HL-60/S4 treated with retinoic acid at 250 ng/mL for 4 days and 3 days (cell line): ENCODE measurements around the gene GNL2.

Source experiments
- in situ Hi-C: fragments of 300-500 bp; cut with MboI; formaldehyde crosslinking; loops from 2 replicates; pipeline ENCODE4 v1.7.0; 2022; ENCODE audit warnings: low sequenced_read_pairs

GNL2 gene

GRCh38 chr1:37595440-37596181 is at the start of gene GNL2:
Gene GNL2, minus strand, starts transcription at chr1:37595937. Its CDS starts 115 bp downstream, at chr1:37595822.
- in situ Hi-C loops, result no loop called here

DNA sequence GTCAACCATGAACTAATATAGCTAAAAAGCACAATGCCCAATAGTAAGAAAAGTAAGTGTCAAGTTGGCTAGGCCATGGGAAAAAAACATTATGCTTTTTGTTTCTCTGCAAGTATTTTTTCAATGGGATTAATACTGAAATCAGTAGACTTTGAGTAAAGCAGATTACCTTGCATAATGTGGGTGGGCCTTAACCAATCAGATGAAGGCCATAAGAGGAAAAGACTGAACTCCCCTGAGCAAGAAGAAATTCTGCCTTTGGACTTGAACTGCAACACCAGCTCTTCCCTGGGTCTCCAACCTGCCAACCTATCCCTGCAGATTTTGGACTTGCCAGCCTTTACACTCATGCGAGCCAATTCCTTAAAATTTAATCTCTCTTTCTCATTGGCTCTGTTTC is 45.3 kb upstream of the GNL2 start:
- in situ Hi-C loops, result no loop called here

DNA sequence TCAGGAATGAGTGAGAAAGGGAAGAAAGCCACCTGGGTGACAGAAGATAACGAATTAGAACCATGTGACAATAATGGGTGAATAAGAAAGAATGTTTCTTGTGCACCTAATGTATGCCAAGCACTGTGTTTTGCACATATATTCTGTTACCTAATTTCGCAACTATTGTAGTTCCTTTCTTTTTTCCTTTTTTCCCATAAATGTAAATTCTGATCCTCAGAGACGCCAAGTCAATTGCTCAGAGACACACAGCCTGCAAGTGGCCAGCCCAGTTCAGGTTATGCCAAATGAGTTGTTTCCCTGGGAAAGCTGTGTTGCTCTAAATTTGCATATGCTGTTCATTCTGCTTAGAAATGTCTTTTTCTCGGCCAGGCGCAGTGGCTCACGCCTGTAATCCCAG is 40.7 kb upstream of the GNL2 start:
- in situ Hi-C loops, result no loop called here

DNA sequence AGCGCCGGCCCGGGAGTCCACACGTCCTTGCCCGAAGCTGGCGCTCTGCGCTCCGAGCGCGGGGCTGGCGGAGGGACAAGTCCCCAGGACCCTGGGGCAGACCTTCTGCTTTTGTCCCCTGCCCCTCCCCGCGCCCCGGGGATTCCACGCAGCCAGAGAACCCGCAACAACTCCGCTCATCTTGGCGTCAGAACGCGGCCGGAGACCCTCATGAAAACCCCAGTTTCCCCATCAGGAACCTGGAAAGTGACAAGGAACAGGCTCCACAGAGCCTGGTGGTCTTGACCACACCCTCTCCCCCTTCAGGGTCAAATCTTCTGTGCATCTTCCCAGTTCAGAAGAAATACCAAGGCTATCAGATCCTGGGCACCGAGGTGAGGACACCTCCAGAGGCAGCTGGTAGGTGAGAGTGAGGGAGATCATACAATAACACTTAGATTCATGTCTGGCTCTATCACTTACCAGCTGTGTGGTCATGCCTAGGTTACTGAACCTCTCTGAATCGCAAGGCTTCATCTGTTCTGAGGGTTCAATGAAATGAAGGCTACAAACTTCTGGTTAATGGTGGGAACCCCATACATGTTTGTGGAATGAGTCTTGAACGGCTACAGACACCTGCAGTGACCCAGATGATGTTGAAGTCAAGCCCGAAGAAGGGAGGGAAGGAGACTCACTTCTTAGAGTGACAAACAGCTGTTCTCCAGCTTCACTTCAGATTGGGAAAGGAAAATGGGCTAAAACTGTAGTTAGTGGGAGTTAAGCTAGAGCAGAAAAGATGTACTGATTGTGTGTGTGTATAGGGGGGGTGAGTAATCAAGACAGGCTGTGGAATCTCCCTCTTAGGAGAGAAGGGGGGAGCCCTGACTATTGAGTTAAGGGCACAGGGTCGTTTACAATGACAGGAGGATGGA is 39.5 kb upstream of the GNL2 start:
- in situ Hi-C loops, result no loop called here

DNA sequence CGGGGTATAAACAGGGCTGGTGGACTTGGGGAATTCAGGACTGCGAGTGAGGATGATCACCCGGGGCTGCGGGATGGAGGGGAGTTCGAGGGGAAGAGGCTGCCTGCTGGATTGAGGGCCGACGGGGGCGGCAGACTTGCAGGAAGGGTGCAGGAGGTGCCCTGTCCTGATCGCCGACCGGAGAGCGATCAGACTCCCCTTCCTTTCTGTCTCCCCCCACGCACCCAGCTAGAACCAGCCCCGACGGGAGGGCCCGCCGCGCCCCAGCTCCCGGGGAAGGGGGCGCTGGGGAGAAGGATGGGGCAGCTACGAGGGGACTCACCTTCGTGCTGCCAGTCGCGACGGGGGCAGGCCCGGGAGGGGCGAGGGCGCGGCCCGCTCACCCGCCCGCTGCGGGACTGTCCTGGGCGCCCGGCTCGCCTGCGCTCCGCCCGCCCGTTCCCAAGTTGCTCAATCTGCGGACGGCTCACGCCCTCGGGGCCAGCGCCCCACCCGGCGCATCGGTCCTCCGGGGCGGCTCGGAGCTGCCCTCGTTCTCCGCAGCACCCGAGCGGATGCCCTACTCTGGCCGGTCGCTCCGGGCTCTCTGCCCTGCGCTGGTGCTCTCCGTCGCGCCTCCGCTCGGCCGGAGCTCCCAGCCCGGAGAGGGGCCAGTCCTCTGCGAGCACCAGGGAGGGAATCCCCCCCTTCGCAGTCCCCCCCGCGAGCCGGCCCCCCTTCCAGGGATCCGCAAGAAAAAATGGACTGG is 38.7 kb upstream of the GNL2 start, which contains the start of gene RSPO1:
Gene RSPO1 (minus strand): TSS at position 649 of the 748 bp plus-strand sequence. CDS start 5,231 bp downstream, outside the sequence.
- in situ Hi-C loops, result no loop called here

- in situ Hi-C loops, result no loop called here
Observed at GRCh38 chr1:37633938-37634243, 38.2 kb upstream of the GNL2 start.

DNA sequence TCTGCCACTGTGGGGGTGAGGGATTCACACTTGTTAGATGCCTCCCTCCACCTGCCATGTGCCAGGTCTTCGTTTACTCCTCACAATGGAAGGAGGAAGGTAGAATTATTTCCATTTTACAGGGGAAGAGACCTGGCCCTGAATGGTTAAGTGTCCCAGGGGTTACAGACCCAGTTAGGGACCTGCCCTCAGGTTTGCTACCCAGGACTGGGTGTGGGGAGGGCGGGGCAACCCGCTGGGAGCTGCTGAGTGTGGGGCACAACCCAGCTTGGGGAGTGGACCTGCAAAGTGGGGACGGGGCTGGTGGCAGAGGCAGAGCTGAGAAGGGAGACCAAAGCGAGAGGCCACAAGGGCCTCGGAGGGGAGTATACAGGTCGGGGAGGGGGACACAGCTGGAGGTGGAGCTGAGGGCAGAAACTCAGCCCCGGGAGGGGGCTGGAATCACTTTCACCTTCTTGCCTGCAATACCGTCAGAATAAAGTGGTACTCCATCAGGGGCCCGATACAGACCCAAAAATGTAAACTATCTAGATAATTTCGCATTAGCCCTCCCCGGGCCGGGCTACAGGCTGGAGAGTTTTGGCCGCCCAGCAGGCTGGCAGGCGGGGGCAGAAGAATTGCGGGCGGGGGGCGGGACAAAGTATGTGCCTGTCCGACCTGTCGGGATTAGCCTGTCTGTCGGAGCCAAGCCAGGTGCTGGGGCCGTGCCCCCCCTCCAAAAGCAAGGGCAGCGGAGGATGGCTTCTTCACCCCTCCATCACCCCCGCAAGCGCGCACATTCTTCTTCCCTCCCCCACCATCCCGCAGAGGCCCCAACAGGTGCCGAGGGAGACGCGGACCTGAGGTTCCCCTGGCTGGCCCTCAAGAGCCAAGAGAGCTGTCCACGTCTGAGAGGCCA is 37.6 kb upstream of the GNL2 start:
- in situ Hi-C loops, result no loop called here

- in situ Hi-C loops, result no loop called here
Observed at GRCh38 chr1:37631036-37631435, 35.3 kb upstream of the GNL2 start.

DNA sequence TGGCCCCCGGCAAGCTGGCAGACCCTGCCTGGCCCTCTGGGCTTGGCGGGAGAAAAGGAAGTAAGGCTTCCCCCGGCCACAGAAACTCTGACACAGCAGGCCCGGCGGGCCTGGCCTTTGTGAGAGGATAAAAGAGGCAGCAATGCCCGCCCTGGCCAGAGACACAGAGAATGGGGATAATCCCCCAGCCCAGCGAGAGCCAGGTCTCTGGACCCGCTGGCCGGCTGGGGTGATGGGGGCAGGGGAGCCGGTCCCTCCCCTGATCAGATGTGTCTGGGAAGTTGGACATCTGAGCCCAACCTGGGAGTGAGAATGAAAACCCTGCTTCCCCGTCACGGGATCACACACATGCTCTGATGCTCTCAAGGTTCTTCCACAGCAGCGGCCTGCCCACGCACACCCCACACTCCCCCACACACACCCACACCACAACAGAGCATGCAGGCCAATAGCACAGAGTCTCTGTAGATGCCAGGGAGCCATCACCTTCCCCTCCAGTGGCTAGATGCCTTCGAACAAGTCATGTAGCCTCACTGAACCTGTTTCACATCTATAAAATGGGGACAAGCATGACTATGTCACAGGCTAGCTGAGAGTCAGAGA is 34.8 kb upstream of the GNL2 start:
- in situ Hi-C loops, result no loop called here

- in situ Hi-C loops, result no loop called here
Observed at GRCh38 chr1:37629726-37630425, 34.1 kb upstream of the GNL2 start.

DNA sequence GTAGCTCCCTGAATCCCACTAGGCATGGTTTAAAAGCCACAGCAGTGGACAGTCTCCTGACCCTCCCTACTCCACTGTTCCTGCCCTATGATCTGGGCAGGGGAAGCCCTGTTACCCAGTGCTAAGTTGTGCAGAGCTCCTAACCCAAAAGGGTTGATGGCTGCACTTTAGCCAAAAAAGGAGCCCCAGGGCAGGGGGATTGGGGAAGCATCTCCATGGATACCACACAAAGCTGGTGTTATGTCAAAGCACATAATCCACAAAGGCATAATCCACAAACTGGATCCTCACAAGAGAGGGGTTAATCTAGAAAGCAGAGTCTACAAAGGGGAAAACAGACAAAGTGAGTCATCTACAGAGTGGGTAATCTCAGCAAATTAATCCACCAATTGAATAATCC is 33.3 kb upstream of the GNL2 start:
- in situ Hi-C loops, result no loop called here

DNA sequence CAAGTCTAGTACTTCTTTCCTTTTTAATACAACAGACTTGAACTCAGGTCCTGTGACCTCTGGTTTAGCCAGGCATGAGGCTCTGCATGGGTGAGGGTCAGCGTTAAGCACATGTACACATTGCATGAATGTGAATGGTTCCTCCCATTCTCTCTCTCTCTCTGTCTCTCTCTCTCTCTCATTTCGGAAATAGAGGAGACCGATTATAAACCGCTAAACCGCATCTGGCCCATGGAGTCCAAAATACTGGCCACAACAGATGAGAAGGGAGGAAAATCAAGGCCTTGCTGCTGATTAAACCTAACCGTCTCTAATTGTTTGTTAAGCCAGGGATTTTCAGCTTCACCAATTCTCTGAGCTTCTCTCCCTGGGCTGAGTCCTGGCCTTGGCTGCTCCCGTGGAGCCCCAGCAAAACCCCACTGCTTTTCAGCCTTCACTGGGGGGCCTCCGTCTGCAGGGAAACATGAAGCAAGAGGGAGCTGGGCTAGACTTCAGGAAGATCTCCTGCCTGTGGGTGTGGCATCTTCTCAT is 32.4 kb upstream of the GNL2 start:
- in situ Hi-C loops, result no loop called here

DNA sequence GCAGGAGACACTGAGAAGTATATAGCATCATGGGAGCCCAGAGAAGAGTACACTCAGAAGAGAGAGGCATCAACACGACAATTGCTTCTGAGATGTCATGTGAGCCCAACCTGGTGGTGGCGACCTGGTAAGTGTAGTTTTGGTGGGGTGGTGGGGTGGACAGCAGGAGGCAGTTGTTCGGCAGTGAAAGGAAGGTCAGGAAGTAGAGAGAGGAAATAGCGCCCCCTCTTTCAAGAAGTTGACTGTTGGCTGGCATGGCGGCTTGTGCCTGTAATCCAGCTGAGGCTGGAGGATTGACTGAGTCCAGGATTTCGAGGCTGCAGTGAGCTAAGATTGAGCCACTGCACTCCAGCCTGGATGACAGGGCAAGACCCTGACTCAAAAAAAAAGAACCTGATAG is 26.4 kb upstream of the GNL2 start:
- in situ Hi-C loops, result no loop called here

- in situ Hi-C loops, result no loop called here
Observed at GRCh38 chr1:37621326-37621870, 25.7 kb upstream of the GNL2 start.

DNA sequence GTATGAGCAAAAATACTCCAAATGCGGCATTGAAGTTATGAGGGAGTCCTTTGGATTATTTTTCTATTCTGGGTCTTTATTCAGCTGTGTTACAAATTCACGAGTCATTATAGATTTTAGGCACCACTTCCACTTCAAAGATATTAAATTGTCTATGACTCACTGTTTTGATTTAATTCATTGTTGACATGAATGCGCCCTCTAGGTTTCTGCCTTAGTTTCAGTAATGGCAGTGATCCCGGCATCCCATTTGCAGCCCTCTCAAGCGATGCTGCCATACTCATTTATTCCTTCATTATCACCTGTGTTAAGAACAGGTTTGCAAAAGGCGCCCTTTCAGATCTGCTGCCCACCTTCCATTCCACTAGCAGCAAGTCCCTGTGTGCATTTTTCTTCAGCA is 25.0 kb upstream of the GNL2 start:
- in situ Hi-C loops, result no loop called here

DNA sequence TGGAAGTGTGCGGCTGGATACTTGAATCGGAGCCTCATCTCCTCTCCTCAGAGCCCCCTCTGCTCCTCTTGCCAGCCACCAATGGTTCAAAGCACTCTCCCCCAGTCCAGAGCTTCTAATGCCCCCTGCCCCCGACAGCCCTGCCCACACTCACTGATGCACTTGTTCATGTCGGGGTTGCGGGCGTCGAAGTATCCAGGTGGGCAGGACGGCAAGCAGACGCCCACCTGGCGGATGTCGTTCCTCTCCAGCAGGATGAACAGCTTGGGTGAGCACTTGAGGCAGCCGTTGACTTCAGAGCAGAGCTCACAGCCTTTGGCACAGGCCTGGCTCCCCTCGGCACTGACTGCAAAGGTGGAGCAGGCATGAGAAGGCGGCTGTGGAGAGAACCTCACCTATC is 20.6 kb upstream of the GNL2 start:
- in situ Hi-C loops, result no loop called here

DNA sequence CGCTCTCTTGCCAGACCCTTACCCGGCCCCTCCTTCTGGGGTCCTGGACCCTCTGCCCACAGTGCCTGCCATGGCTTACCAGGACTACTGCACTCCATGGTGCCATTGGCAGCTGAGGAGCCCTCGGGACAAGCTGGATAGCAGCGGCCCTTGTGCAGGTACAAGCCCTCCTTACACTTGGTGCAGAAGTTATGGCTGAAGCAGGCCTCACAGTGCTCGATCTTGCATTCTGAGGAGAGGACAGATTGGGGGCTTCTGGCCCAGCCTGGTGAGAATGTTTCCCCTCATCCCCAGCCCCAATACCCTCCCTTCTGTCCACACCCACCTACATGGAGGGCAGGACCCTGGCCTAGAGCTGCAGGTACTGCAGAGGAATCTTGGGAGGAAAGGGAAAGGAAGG is 18.4 kb upstream of the GNL2 start:
- in situ Hi-C loops, result no loop called here

GRCh38 chr1:37612186-37612585 is 16.4 kb upstream of the GNL2 start:
- in situ Hi-C loops, result no loop called here

GRCh38 chr1:37609994-37610393 is 14.3 kb upstream of the GNL2 start:
- in situ Hi-C loops, result no loop called here
